Activated effector memory CD4-positive, alpha-beta T cell treated with Interleukin-2 at 50 U/mL for 16 hours (primary cell): ENCODE data around the gene AIFM1.
A peak's percentile ranks its signal among the peaks of the same experiment; 100 is the strongest.
"Not testable (repeated sequence)": the region's sequence is repeated elsewhere in the genome, so short reads cannot be mapped to it uniquely, and the experiment has no call there.

Experiments
- DNase-seq: peaks from one replicate; pipeline ENCODE4 v3.0.0-alpha.2; 2020

Gene AIFM1

DNA sequence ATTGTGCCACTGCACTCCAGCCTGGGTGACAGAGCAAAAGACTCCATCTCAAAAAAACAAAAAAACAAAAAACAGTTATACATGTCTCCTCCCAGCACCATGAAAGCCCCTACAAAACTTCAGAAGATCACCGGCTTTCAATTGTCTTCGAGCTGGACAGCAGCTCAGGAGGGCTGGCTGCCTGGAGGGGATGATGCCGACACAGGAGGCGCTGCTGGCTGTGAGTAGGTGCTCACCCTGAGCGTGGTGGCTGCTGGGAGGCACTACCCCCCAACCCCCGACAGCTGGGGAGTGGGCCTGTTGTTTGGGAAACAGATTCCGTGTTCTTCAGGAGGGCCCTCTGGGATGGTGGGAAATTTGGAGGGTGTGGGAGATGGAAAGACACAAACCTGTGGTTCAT lies 48.5 kb downstream of the AIFM1 start:
- no peak for DNase-seq

DNA sequence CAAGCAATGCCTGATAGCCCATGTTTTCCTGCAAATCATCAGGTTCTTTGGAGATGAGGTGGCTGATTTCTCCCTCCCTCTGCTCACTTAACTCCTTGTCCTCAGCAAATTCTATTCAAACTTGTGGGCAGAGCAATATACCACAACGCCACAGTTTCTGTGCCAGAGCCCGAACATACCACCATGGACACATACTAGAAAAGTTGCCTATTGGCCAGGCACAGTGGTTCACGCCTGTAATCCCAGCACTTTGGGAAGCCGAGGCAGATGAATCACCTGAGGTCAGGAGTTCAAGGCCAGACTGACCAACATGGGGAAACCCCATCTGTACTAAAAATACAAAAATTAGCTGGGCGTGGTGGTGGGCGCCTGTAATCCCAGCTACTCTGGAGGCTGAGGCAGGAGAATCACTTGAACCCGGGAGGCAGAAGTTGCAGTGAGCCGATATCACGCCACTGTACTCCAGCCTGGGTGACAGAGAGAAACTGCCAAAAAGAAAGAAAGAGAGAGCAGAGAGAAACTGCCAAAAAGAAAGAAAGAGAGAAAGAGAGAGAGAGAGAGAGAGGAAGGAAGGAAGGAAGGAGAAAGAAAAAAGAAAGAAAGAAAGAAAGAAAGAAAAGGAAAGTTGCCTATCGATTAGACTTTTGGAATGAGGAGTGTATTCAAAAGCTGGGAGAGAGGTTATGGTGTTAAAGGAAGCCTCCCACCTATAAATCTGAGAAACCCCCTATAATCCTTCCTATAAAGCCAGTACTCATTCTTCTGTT lies 50.3 kb downstream of the AIFM1 start:
- DNase-seq: not testable (repeated sequence)

DNA sequence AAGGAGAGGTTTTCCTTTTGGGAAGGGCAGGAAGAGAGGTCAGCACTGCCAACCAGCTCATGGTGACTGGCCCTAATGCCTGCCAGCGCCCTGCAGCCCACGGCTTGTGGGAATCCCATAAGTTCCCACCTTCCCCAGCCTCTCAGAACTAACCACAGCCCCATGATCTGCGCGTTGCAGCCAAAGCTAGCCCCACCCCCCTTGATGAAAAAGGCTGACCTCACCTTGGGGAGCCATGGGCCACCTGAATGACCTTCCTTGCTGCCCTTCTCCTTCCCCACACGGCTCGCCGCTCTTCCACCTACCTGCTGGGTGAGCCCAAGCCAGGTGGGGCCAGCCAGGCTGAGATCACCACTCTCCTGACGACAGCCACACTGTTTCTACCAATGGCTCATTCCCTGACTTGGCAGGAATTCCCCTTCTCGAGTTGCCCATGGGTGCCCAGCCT lies 51.5 kb downstream of the AIFM1 start:
- DNase-seq: no peak

DNA sequence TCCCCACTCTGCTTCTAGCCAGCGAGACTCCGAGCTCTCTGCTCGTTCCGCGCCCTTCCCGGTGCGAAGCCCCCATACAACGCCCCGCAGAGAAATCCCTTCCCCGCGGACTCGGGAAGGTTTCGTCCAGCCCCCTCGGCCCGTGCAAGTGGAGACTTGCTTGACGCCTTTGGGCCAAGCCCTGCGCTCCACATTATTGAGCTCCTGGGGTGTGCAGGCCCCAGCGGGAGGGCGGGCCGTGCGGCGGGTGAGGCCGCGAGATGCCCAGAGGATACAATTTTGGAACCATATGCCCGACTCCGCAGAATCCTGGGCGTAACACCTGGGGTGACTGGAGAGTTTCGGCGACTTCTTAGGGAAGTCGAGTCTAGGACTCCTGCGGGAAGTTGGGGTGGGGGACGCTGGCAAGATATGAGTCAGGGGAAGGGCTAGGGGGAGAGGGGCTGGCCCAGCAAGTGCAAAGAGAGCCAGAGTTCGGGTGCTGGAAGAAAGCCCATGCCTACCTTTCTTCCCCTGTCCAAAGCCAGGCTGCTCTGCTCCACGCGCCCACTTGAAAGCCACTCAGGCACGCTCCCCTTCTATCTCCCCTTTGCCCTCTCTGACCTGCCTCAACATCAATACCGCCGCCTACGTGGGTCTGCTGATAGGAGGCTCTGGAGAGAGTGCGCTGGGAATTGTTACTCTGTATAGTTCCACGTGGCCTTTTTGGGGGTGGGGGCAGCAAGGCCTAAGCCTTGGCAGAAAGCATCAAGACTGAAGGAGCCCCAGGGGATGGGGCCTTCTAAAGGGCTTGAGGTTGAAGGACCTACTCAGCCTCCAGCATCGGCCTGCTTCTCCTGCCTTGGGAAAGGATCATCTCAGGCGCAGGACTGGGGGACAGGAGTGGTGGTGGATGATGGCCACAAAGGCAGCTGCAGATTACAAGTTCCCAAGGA lies 54.2 kb downstream of the AIFM1 start:
- DNase-seq: no peak

DNA sequence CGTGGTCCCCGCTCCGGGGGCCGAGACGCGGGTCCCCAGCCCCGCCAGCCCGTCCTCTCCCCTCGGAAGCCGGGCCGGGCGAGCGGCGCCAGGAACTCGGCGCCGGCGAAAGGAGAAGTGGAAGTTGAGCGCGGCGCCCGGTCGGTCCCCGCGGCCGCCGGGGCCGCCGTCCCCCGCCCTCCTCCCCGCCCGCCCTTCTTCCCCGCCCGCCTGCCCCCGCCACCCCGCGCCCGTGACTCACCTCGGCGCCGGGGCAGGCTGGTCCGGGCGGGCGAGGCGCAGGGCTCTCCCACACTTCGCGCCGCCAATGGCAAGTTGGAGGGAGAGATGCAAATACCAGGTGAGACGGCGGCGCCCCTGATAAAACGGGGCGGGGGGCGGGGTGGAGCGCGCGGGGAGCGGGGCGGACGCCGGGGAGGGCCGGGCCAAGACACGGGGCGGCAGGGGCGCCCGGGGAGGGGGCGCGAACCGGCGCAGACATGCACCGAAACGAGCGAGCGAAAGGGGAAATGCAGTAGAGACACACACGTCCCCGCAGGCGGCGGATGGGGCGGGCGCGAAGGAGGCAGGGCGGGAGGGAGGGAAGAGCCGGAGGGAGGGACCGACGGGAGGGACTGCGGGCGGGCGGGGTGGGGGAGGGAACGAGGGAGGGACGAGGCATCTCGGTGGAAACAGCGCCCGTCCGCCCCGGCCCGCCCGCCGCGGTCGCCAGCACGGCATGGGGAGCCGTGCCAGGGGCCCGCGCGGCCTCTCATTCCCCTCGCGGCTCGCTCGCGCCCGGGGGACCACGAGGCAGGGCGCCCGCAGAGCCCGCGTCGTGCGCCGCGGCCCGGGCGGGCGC lies 55.0 kb downstream of the AIFM1 start, which contains the start of gene ELF4:
TSS of gene ELF4 (minus strand) at position 119 of the 841 bp plus-strand sequence. CDS start 29,167 bp downstream, outside the sequence.
- peak; percentile 42 for DNase-seq

DNA sequence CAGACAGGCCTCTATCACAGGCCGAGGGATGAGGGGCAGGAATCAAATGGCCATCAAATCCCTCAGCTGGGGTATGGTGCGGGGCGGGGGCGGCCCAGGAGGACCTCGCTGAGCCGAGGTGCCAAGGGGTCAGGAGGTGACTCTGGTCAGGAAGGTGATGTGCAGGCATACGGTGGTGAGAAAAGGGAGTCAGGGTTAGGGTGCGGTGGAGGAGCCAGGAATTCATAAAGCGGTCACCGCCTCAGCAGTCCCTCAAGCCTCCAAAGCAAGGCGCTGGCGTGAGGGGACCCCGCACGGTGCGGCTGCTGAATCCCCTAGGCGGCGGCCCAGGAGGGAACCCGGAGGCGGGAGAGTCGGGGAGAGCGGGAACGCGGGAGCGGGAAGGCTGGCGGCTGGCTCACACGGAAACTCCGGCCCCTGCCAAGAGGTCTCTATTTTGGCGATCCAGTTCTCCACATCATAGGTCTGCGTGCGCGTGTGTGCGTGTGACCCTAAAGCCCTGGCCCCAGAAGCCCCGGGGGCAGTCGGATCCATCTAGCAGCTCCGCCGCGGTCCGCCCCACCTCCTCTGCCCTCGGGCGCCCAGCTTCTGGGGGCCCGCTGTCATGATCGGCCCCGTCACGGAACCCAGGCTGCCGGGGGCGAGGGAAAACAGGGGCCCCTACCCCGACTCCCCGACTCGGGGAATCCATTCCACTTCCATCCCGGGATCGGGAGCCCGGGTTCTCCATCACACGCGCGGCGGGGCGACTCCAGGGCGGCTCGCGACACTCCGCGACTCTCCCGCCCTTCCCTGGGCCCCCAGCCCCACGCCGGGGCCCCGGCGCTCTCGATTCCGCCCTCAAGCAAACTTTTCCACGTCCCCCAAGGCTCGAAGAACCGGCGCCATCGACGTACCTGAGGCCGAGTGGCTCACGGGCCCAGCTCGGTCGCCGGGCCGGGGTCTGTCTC lies 55.9 kb downstream of the AIFM1 start:
- DNase-seq: no peak

DNA sequence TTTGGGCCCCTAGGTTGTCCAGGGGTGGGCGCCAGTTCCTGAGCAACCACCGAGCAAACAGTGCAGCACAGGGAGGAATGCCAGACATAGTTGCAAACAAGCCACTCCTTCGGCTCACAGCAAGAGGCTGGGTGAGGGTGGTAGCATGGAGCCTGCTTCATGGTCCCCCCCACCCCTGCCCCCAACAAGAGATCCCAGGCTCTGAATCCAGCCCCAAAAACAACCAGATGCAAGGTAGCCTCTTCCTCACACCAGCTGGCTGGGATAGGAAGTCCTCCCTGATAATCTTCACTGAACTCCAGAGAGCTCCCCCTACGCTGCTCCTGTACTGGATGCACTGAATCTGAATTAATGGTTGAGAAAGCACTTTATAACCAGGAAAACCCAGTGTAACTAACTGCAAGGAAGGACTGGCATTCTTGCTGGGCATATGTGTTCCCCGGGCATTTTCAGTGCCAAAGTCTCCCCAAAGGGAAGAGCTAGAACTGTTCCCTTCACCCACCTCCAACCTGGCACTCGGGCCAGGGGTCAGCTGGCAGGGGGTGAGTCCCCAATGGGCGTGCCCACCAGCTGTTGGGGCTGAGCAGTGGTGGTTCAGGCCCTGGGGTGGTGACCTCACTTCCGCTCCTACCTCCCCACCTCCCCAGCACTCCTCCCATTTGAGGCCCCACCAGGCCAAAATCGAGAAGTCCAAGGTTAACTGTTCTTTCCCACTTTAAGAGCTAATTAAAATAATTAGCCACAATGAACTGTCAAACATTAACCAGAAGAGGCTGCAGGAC lies 56.8 kb downstream of the AIFM1 start:
- no peak for DNase-seq

DNA sequence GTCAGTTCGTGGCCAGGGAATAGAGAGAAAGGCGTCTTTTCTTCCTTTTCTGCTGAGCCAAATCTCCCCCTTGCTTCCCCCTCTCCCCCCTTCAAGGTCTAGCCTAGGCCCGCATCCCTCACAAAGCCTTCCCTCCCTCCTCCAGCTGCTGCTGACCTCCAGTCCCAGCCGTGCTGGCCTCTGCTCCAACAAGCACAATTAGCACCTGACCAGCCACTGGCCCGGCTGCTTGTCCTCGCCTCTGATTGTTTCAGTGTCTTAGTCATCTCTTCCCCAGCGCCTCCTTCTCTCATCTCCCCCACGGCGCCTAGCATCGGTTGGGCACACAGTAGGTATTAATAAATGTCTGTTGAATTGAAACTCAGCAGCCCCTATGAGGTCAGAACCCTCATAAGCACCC lies 59.6 kb downstream of the AIFM1 start:
- no peak for DNase-seq

DNA sequence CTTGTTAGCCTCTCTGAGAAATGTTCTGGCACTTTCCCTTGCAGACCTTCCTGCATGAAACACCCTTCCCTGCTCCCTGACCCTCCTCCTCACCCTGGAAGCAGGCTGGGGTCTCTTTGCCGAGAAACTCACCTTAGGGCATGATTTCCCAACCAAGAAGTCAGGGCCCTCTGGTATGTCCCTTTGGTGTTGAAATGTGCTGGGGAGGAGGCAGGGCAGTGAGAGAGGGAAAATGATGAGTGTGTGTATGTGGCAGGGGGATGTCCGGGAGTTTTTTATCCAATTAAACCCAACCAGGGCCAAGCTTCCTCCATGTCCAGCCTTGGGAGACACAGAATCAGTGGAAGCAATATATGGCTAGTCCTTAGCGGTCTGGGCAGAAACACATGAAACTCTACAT lies 60.4 kb downstream of the AIFM1 start:
- DNase-seq: no peak

DNA sequence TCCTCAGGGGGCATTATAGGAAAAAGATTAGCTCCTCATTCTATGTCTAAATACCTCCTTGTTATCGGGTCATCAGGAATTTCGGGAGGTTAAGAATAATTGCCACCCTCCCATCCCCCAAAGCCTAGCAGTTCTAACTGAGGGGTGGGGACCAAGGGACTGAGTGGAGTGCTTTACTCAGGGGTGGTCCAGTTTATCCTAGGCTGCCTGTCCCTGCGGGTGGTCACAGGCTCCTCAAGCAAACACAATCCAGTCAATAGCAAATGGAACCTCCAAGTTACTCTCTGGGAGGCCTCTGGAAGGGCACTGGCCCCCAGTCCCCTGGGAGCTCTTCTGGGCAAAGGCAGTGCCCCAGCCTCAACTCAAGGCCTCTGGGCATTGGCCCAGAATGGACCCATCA lies 62.0 kb downstream of the AIFM1 start:
- DNase-seq: no peak

DNA sequence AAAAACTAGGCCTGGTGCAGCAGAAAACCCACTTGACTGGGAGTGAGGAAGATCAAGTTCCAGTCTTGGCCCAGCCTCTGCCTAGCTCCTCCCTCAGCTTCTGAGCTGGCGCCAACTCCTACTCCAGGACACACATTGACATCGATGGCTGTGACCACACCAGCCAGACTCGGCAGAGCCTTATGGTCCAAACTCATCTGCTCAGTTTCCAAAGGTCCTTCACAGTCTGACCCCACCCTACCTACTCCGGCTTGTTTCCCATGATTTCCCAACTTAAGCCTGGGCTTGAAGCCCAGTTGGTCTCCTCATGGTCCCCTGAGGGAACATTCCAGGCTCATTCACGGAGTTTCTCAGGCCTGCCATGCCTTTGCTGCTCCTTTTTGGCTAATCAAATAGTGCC lies 65.5 kb downstream of the AIFM1 start:
- no peak for DNase-seq

DNA sequence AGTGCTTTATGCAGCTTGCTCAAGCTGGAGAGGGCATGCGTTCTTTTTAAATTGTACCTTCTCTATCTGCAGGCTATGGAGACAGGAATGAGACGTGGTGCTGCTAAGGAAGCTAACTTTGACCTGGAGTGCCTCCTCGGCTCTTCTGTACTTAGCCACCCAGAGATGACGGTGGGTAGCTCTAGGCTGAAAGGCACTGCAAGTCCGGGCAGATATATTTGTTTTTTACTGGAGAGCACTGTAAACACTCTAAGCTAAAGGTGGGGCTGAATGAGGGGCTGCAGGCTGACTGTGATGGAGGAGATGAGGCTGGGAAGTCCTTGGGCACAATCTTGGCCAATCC lies 67.5 kb downstream of the AIFM1 start:
- DNase-seq: no peak

DNA sequence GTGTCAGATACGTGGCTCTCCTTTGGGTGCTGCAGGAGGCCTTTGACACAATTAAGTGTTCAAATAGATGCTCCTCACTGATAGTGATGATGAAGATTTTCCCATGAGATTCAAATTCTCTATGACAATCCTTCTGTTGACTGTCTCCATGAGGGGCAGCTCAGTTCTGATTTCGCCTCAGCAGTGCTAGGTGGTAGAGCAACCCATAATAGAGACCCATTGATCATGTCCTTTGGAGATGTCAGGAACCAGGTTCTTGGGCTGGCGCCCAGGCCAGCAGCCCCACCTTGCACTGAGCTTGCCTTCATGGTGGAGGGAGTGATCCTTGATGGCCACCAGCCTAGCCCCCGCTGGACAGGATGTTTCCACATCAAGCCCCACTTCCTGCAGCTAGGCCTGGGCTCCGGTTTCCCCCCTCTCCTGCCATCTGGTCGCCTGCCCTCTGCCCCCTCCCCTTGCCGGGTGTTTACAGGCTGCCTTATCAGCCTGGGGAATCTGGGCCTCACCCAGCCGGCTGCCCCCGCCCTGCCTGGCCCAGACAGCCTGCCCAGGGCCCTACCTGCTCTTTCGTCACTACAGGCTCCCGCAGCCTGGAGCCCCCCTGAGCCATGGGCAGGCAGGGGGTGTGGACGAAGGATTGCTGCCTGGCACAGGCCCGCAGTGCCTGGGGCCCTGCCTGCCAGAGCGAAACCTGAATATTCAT lies 68.0 kb downstream of the AIFM1 start:
- DNase-seq: peak; percentile 33

DNA sequence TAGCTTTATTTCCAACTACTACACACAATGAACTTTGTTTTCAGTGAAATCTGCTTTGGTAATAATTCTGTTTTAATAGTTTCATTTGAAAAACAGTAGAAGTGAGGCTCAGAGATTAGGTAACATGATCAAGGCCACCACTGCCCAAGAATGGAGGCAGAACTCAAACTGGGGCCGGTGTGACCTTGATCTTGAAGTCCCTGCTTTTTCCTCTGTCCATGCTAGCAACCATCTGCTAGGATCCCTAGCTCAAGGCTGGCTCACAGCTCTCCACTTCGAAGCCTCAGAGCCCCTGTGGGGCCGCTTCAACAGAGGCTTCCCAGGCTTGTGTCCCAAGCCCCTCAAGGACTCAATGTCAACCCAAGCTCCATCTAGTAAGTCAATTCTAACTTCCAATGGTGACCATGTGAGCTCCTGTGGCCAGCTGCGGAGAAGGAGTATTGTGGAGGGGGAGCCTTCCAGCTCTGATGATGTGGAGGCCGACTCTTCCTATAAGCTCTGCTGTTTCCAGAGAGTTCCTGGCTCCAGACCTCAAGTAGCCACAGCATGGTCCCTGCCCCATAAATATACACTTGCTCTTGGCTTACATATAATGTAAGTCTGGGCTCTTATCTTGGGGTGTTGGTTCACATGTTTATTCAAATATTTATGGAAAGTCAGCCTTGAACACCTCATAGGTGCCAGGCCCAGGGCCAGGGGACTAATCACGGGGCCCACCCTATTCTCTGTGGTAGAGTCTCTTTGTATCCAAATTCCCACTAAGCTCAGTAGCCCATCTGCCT lies 70.2 kb downstream of the AIFM1 start:
- no peak for DNase-seq

DNA sequence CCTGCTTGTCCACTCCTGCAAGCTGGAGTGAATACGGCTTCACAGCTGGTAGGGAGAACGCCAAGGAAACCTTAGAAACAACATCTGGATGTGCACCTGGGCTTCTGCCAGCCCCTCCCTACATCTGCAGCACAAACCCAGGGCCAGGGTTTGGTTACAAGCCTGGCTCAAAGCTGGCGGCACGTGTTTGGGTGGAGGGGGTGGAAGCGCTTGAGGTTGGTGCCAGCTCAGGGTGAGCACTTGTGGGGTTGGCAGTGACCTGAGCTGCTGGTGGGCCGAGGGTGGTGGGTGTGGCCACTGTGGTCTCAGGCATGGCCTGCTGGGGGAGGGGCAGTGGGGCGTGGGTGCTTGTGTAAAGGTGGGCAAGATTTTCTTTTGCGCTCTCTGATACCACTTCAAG lies 70.9 kb downstream of the AIFM1 start:
- DNase-seq: no peak

DNA sequence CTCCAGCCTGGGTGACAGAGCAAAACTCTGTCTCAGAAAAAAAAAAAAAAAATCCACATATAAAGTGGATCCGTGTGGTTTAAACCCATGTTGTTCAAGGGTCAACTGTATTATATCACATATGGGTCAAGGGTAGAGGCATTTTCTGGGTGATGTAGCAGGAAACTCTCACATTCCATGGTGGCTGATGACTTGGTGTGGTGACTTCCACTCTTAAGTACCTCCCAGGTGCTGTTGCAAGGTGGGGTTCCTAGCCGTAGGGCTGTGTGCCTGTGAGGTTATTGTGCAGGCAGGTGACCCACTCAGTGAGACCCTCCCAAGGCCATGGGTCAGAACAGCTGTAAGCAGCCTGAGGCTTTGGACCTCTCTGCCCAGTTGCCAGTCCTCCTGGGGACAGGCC lies 72.4 kb downstream of the AIFM1 start:
- no peak for DNase-seq

DNA sequence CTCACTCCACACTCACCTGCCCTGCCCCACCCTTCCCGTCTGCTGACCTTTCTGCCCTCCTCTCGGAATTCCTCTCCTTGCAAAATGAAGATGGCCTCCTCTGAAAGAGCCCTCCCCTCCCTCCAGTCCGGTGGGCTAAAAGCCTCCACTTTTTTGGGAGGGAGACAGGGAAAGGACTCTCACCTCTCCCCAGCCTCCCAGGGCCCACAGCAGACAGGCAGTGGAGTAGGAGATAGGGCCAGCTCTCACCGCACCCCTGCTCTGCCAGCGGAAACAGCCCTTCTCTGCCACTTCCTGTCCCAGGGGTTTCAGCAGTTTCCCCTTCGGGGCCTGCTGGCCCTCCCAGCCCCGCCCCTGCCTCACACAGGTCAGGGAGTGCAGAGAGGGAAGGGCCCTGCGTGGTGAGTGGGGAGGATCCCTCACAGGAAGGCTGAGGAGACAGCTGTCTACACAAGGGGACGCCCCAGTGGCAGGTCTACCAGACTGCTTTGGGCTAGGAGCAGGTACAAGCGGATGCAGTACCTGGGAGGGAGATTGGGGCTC lies 73.6 kb downstream of the AIFM1 start:
- DNase-seq: peak; percentile 85

DNA sequence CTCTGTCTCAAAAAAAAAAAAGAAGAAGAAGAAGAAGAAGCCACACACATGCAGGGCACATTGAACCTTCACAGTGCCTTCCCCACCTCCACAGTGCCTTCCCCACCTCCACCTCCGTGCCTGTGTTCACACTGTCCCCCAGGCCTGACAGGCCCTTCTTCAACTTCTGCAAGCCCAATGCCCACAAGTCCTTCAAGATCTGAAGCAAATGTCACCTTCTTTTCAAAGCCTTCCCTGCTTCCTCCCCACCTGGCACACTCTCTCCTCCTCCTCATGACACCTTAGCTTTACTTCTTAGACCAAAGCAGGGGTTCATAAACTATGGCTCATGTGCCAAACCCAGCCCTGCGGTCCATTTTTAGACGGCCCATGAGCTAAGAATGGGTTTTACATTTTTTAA lies 75.3 kb downstream of the AIFM1 start:
- no peak for DNase-seq
